SJSA1 (cell line): ENCODE results near the gene CCAR1. TPM values are rescaled to one million over a fixed set of nuclear protein-coding genes. Genes with fewer than 3 reads are reported as not detected.
A peak's percentile ranks its signal among the peaks of the same experiment; 100 is the strongest.
"Not testable (repeated sequence)": the region's sequence is repeated elsewhere in the genome, so short reads cannot be mapped to it uniquely, and the experiment has no call there.

Experiments
- DNase-seq, 2 experiments: peaks; one replicate each; pipeline ENCODE4 v3.0.0-alpha.2; 2015 to 2020; ENCODE audit warnings: low spot score in 2 of 2, low read depth in 1 of 2
- H3K27ac ChIP-seq: fragments of 250-450 bp; sonication (Bioruptor Pico); 2 replicates; pipeline ENCODE4 v1.5.1; 2020; ENCODE audit warnings: mild to moderate bottlenecking, moderate library complexity
- H3K27me3 ChIP-seq: fragments of 250-450 bp; sonication (Bioruptor Pico); replicated peaks from 2 replicates; pipeline ENCODE4 v1.5.1; 2020; ENCODE audit warnings: mild to moderate bottlenecking, moderate library complexity
- H3K36me3 ChIP-seq: fragments of 250-450 bp; sonication (Bioruptor Pico); 2 replicates; pipeline ENCODE4 v1.5.1; 2020; ENCODE audit warnings: mild to moderate bottlenecking
- H3K4me1 ChIP-seq: fragments of 250-450 bp; sonication (Bioruptor Pico); replicated peaks from 2 replicates; pipeline ENCODE4 v1.6.1; 2021; ENCODE audit warnings: mild to moderate bottlenecking
- H3K4me3 ChIP-seq: fragments of 250-450 bp; sonication (Bioruptor Pico); 2 replicates; pipeline ENCODE4 v1.5.1; 2020; ENCODE audit warnings: mild to moderate bottlenecking
- H3K9me3 ChIP-seq: fragments of 250-450 bp; sonication (Bioruptor Pico); replicated peaks from 2 replicates; pipeline ENCODE4 v1.5.1; 2020; ENCODE audit warnings: mild to moderate bottlenecking
- total RNA-seq: library from RNA; depleted of rRNA; stranded (reverse); fragments of >200 nt; shearing (Covaris generic); gene quantifications from 2 replicates; pipeline ENCODE4 v1.2.3, GENCODE V29; 2014; rRNA removed

CCAR1 gene
- total RNA-seq, 1 experiment from 2014 or later: 55.2 TPM

DNA sequence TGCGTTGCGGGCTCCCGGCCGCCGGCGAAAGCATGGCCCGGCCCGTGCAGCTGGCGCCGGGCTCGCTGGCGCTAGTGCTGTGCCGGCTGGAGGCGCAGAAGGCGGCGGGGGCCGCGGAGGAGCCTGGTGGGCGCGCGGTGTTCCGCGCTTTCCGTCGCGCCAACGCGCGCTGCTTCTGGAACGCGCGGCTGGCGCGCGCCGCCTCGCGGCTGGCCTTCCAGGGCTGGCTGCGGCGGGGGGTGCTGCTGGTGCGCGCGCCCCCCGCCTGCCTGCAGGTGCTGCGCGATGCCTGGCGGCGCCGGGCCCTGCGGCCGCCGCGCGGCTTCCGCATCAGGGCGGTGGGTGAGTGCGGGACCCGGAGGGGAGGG lies 106.5 kb downstream of the CCAR1 start:
- H3K27me3 ChIP-seq, H3K27ac ChIP-seq, H3K9me3 ChIP-seq, H3K4me1 ChIP-seq, DNase-seq, H3K36me3 ChIP-seq: not testable (repeated sequence)
- peak overlapping the region; percentile 44 for H3K4me3 ChIP-seq

DNA sequence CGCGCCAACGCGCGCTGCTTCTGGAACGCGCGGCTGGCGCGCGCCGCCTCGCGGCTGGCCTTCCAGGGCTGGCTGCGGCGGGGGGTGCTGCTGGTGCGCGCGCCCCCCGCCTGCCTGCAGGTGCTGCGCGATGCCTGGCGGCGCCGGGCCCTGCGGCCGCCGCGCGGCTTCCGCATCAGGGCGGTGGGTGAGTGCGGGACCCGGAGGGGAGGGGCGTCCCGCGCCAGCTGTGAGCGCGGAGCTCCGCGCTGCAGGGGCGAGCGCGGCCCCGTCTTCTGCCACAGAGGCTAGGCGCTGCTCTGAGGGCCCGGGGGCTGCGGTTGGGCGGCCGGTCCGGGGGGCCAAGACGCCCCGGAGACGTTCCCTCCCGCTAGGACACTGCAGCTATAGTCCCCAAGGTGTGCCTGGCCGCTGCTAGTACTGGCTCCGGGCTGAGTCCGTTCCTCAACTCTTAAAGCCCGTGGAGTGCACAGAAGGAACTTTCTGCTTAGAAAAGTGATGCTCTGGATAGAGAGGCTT lies 107.1 kb downstream of the CCAR1 start:
- H3K27ac ChIP-seq, H3K36me3 ChIP-seq, H3K9me3 ChIP-seq, H3K4me1 ChIP-seq, H3K27me3 ChIP-seq: not testable (repeated sequence)
- DNase-seq: peak in 1 of 2 experiments; percentile 10
- H3K4me3 ChIP-seq: peak overlapping the region; percentile 20; the same call in 1 of the 2 replicates

DNA sequence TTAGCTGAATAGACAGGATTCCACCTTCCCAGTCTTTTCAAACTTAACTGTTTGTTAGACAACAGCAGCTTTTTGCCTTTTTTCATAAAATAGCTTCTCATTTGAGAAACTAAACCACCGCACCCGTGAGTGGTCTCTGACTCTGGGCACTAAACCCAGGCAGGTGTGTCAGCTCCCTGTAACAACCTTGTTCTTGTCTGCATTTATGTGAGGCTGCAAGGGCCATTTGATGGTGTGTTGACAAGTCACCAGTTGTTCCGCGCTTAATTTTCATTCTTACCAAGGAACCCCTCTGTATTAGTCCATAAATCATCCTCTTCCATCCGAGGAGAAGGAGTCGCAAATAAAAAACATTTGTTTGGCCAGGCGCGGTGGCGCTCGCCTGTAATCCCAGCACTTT lies 107.8 kb downstream of the CCAR1 start:
- H3K9me3 ChIP-seq: no peaks in the 10 kb centered on the region
- H3K27me3 ChIP-seq: peaks cover 4% of the 10 kb centered on the region; the same call in 1 of the 2 replicates
- H3K36me3 ChIP-seq: no peaks in the 10 kb centered on the region
- H3K27ac ChIP-seq: no peak overlapping the region
- H3K4me1 ChIP-seq: peaks cover 8% of the 10 kb centered on the region
- H3K4me3 ChIP-seq: no peak overlapping the region
- DNase-seq: no peak

DNA sequence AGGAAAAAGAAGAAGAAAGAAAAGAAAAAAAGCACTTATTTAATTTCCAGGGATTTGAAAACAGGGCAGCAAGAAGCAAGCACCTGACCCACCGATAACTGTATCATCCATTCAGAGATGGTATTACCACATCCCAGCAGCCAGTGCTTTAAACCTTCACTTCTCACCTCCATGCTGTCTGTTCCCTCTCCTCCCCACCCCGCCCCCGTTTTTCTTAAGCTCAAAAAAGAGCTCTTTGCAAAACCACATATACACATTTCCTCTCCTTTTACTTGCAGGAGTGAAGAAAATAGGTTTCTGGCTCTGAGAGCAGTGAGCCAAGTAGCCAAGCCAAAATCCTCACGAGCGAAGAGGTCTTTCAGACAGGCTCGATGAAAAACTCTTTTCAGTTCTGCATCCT lies 108.5 kb downstream of the CCAR1 start:
- H3K27me3 ChIP-seq: peaks cover 4% of the 10 kb centered on the region; the same call in 1 of the 2 replicates
- H3K4me1 ChIP-seq: peaks cover 8% of the 10 kb centered on the region
- no peaks in the 10 kb centered on the region for H3K9me3 ChIP-seq
- H3K27ac ChIP-seq: no peak overlapping the region
- no peak for DNase-seq
- no peaks in the 10 kb centered on the region for H3K36me3 ChIP-seq
- H3K4me3 ChIP-seq: no peak overlapping the region

DNA sequence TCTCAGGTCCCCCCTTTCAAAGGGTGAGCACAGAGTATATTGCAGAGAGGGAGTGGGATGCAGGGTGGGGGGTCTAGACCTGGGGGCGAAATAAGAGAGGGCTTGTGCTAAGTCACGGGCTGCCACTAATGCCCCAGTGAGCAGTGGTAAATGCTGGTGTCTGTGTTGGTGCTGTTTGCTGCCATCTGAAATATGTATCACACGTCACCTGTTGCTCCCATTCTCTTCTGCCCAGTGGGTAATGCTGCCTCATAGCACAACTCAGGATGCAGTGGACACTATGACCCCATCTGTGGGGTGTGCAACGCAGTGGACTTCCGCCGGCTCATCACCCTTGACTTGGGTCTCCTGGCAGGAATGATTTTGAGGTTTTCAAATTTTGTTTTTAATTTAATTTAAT lies 108.9 kb downstream of the CCAR1 start:
- Histone ChIP-seq H3K9me3 (no peaks in the 10 kb centered on the region), H3K36me3 (no peaks in the 10 kb centered on the region), H3K4me1 (peaks cover 8% of the 10 kb centered on the region), H3K27ac (no peak overlapping the region), H3K4me3 (no peak overlapping the region), H3K27me3 (peaks cover 4% of the 10 kb centered on the region; the same call in 1 of the 2 replicates)
- no peak for DNase-seq

DNA sequence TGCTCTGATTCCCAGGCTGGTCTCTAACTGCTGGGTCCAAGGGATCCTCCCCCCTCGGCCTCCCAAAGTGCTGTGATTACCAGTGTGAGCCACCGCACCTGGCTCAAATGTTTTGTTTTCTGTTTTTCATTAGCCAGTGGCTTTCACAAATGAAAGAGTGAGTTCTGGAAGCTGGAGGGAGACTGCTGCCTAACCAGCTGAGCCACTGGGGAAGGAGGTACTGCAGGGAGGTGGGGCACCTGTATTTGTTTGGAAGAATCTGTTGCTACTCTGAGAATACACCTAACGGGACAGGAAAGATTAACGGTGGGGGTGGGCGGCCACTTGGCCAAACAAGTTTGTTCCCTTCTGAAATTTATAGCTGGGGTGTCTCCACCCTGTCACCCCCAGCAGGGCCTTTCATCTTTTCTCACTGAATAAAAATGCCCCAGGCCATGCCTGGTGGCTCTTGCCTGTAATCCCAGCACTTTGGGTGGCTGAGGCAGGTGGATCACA lies 111.0 kb downstream of the CCAR1 start:
- peaks cover 4% of the 10 kb centered on the region; the same call in 1 of the 2 replicates for H3K27me3 ChIP-seq
- no peaks in the 10 kb centered on the region for H3K9me3 ChIP-seq
- no peaks in the 10 kb centered on the region for H3K36me3 ChIP-seq
- H3K4me3 ChIP-seq: no peak overlapping the region
- DNase-seq: no peak
- H3K4me1 ChIP-seq: peaks cover 2% of the 10 kb centered on the region
- no peak overlapping the region for H3K27ac ChIP-seq

DNA sequence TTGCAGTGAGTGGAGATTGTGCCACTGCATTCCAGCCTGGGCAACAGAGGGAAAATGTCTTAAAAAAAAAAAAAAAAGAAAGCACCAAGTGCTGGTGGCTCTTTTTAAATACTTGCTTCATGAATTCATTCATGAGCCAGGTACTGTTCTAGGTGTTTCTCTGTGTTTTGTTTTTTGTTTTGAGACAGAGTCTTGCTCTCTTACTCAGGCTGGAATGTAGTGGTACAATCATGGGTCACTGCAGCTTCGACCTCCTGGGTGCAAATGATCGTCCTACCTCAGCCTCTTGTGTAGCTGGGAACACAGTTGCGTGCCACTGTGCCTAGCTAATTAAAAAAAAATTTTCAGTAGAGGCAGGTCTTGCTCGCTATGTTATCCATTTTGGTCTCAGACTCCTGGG lies 111.6 kb downstream of the CCAR1 start:
- Histone ChIP-seq H3K36me3 (no peaks in the 10 kb centered on the region), H3K4me1 (no peaks in the 10 kb centered on the region; the same call in 1 of the 2 replicates), H3K27me3 (peaks cover 4% of the 10 kb centered on the region; the same call in 1 of the 2 replicates), H3K9me3 (no peaks in the 10 kb centered on the region), H3K27ac (no peak overlapping the region), H3K4me3 (no peak overlapping the region)
- no peak for DNase-seq

DNA sequence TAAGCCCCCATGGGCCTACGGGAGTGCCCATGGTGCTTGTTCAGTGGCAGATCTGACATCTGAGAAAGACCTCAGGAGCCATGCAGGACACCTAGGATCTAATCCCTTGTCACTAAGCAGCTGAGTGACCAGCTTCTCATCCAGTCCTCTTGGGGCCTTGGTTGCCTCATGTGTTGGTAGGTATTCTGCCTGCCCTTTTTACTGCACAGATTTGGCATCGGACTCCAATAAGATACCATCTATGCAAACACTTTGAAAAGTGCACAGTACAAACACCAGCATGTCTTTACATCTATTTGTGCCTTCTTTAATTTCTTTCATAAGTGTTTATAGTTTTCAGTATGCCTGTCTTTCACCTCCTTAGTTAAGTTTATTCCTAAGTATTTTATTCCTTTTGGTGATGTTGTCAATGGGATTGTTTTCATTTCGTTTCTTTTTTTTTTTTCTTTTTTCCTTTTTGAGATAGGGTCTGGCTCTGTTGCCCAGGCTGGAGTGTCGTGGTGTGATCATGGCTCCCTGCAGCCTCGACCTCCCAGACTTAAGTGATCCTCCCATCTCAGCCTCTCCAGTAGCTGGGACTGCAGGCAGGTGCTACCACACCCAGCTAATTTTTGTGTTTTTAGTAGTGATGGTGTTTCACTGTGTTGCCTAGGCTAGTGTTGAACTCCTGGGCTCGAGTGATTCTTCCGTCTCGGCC lies 116.7 kb downstream of the CCAR1 start:
- H3K36me3 ChIP-seq: no peaks in the 10 kb centered on the region
- no peak overlapping the region for H3K4me3 ChIP-seq
- H3K27me3 ChIP-seq: no peaks in the 10 kb centered on the region
- DNase-seq: no peak
- no peak overlapping the region for H3K27ac ChIP-seq
- H3K9me3 ChIP-seq: no peaks in the 10 kb centered on the region
- H3K4me1 ChIP-seq: no peaks in the 10 kb centered on the region

DNA sequence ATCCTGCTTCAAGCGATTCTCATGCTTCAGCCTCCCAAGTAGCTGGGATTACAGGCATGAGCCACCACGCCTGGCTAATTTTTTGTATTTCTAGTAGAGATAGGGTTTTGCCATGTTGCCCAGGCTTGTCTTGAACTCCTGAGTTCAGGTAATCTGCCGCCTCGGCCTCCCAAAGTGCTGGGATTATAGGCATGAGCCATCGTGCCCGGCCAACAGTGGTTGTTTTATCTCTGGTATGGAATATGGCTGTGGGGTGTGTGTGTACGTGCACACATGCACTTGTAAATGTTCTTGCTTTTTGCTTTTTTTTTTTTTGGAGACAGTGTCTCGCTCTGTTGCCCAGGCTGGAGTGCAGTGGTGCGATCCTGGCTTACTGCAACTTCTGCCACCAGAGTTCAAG lies 119.6 kb downstream of the CCAR1 start:
- H3K27me3 ChIP-seq, H3K27ac ChIP-seq, H3K9me3 ChIP-seq, DNase-seq, H3K4me1 ChIP-seq, H3K4me3 ChIP-seq, H3K36me3 ChIP-seq: not testable (repeated sequence)

Other genes with a start within 250 kb of the CCAR1 start
- gene DNA2, start 249.3 kb upstream of the CCAR1 start, total RNA-seq: 23.9 and 49.9 TPM in 2 replicates
- 9.3 and 21.0 TPM in 2 replicates for gene SLC25A16, start 193.7 kb upstream of the CCAR1 start, total RNA-seq
- gene TET1, start 160.9 kb upstream of the CCAR1 start, total RNA-seq: 1.9 and 4.4 TPM in 2 replicates
- gene STOX1, start 106.3 kb downstream of the CCAR1 start, total RNA-seq: 0.39 and 1.6 TPM in 2 replicates
- 61.6 and 64.5 TPM in 2 replicates for gene DDX50, start 180.1 kb downstream of the CCAR1 start, total RNA-seq
- gene DDX21, start 234.9 kb downstream of the CCAR1 start, total RNA-seq: 104 and 116 TPM in 2 replicates